AG09319 (cell line): Measurements from ENCODE around the gene CROCC2.

ENCODE experiments used
- DNase-seq: peaks from one replicate; pipeline ENCODE4 v3.0.0-alpha.2; 2010; ENCODE audit warnings: low read depth; ENCODE audit errors: extremely low read depth
- CTCF ChIP-seq: IDR thresholded peaks from 2 replicates; pipeline ENCODE4 v1.5.1; 2011; ENCODE audit warnings: low read depth, mild to moderate bottlenecking, inconsistent platforms, low read length, moderate library complexity

CROCC2 gene

DNA sequence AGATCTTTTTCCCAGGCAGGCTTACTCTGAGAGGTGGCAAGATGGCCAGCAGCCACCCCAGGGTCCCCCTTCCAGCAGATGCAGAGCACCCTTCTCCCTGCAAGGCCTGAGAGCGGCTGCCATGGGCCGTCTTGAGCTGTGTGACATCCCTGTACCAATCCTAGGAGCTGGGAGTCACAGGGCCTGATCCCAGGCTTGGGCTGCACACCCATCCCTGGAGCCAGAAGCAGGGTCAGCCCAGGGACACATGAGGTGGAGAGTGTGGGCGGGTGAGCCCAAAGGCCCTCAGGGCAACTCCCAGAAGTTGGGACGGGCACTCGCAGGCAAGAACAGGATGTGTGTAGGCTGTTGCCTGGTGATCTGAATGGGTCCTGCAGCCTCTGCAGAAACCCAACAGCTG, 40.5 kb downstream of the CROCC2 start:
- no peak for DNase-seq
- TF ChIP-seq CTCF = no peak

DNA sequence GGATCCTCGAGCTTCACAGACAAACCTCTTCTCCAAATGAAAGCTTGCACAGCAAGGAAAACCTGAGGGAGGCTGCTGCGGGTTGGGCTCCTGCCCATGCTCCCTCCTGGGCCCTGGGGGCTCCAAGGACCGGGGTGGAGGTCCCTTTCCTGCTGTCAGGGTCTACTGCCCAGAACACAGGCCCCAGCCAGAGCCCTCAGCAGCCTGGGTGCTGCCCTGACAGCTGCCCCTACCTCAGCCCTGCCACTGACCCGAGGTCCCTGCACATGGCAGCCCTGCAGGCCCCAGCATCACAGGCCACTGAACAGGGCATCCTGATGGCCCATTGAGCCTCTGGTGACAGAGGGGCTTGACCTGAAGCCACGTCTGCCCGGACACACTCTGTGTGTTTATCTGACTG, 41.0 kb downstream of the CROCC2 start:
- DNase-seq = no peak
- no peak for TF ChIP-seq CTCF

GRCh38 chr2:240947607-240948006, 41.5 kb downstream of the CROCC2 start:
- no peak for DNase-seq
- TF ChIP-seq CTCF = no peak

GRCh38 chr2:240948086-240948485, 42.0 kb downstream of the CROCC2 start:
- DNase-seq = no peak
- TF ChIP-seq CTCF = no peak

DNA sequence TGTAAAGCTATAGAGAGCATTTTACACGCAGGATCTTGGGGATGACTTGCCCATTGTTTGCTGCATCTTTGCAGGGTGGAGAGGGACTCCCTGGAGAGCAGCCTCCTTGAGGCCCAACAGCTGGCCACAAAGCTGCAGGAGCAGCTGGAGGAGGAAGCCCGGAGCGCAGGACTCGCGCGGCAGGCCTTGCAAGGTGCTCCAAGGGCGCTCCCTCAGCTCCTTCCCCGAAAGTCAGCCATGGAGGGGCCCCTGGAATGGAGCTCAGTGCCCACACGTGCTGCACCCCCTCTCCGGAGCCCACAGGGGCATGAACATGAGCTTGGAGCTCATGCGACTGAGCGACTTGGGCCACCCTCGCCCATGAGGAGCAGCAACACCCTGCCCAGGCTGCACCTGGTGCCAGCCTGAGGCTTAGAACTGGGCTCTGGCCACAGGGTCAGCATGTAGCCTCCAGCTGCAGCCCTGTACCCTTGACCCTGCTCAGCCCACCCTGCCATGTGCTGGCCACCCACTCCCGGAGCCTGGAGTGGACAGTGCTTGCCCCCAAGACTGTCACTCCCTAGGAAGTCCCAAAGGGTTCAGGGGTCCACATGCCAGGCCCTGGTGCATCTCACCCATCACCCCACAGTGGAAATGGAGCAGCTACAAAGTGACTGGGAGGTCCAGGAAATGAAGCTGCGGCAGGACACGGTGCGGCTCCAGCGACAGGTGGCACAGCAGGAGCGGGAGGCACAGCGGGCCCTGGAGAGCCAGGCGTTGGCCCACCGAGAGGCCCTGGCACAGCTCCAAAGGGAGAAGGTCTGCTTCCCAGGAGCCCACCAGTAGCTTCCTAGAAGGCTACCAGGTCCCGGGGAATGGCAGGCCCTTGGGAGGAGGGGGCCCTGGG, 43.0 kb downstream of the CROCC2 start:
- DNase-seq = no peak

DNA sequence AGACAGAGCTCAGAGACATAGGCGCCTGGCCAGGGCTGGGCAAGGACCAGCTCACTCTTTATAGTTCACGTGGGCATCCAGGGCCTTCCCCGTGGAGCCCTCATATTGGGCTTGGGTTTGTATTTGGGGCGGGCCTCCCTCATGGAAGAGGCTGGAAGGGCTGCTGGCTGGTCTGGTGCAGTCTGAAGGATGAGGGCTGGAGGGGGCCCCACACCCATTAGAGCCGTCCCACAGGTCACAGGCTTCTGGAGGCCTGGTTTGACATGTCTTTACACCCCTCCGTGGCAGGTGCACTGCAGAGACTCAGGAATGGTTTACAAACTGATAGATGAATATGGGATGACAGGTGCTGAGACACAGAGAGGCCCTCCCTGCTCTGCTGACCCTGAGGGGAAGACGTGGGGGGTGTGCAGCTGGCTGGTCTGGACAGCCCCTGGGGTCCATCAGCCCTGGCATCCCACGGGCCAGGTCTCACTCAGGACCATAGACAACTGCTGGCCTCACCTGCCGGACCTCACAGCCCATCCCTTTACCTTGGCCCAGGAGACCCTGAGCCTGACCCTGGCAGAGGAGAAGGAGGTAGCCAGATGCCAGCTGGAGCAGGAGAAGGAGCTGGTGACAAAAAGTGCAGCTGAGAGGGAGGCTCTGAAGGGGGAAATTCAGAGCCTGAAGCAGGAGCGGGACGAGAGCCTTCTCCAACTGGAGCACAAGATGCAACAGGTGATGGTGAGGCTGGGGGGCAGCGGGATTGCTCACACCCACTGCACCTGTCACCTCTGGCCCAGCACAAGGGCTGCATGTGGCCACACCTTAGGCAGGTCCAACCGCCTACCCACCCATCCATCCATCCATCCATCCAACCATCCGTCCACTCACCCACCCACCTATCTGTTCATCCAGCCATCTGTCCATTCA, 43.9 kb downstream of the CROCC2 start:
- DNase-seq = no peak
- no peak for TF ChIP-seq CTCF

More for the DNA sequence above, 43.0 kb downstream of the CROCC2 start:
- no peak for TF ChIP-seq CTCF
